HG02973 (cell line): ENCODE measurements around the gene SETD2.
"Not testable (repeated sequence)": the region's sequence is repeated elsewhere in the genome, so short reads cannot be mapped to it uniquely, and the experiment has no call there.

Experiments used
- ATAC-seq: cut with Tn5 transposase; IDR thresholded peaks from one replicate; pipeline ENCODE4 v1.9.1; 2021; ENCODE audit warnings: moderate library complexity; ENCODE audit not compliant: unreplicated experiment

The SETD2 gene

GRCh38 chr3:47102081-47102600 is 61.8 kb downstream of the SETD2 start:
- ATAC-seq = no peak

- no peak for ATAC-seq
Measured at GRCh38 chr3:47098910-47099309, 65.0 kb downstream of the SETD2 start.

- ATAC-seq = no peak
Measured at GRCh38 chr3:47097864-47098263, 66.0 kb downstream of the SETD2 start.

- no peak for ATAC-seq
Measured at GRCh38 chr3:47096959-47097358, 67.0 kb downstream of the SETD2 start.

GRCh38 chr3:47092090-47092489 is 71.8 kb downstream of the SETD2 start:
- no peak for ATAC-seq

GRCh38 chr3:47089630-47090029 is 74.3 kb downstream of the SETD2 start:
- ATAC-seq = no peak

GRCh38 chr3:47086071-47086470 is 77.8 kb downstream of the SETD2 start:
- no peak for ATAC-seq

- peak; percentile 60 for ATAC-seq
Measured at GRCh38 chr3:47083786-47084185, 80.1 kb downstream of the SETD2 start.

GRCh38 chr3:47082519-47082918 is 81.4 kb downstream of the SETD2 start:
- ATAC-seq = peak; percentile 56

GRCh38 chr3:47079432-47079831 is 84.5 kb downstream of the SETD2 start:
- no peak for ATAC-seq

GRCh38 chr3:47073685-47074084 is 90.2 kb downstream of the SETD2 start:
- ATAC-seq = no peak

- ATAC-seq = no peak
Measured at GRCh38 chr3:47070770-47071169, 93.1 kb downstream of the SETD2 start.

- ATAC-seq = not testable (repeated sequence)
Measured at GRCh38 chr3:47066259-47066658, 97.7 kb downstream of the SETD2 start.

- no peak for ATAC-seq
Measured at GRCh38 chr3:47065681-47066080, 98.2 kb downstream of the SETD2 start.

- ATAC-seq = no peak
Measured at GRCh38 chr3:47065058-47065457, 98.9 kb downstream of the SETD2 start.

- no peak for ATAC-seq
Measured at GRCh38 chr3:47057212-47057671, 106.7 kb downstream of the SETD2 start.

GRCh38 chr3:47056705-47057104 is 107.2 kb downstream of the SETD2 start:
- ATAC-seq = no peak

GRCh38 chr3:47054412-47054811 is 109.5 kb downstream of the SETD2 start:
- no peak for ATAC-seq

- ATAC-seq = no peak
Measured at GRCh38 chr3:47047673-47048072, 116.2 kb downstream of the SETD2 start.

GRCh38 chr3:47047069-47047468 is 116.8 kb downstream of the SETD2 start:
- no peak for ATAC-seq

- ATAC-seq = no peak
Measured at GRCh38 chr3:47042231-47042791, 121.6 kb downstream of the SETD2 start.

GRCh38 chr3:47041114-47041513 is 122.8 kb downstream of the SETD2 start:
- ATAC-seq = no peak

- not testable (repeated sequence) for ATAC-seq
Measured at GRCh38 chr3:47037302-47037701, 126.6 kb downstream of the SETD2 start.
